B cell (primary cell): ENCODE results near the gene SLC13A3. TPM values are rescaled to one million over a fixed set of nuclear protein-coding genes. Genes with fewer than 3 reads are reported as not detected.

Source experiments
- ATAC-seq: fragments of 200-7000 bp; cut with Tn5 transposase; one replicate; pipeline ENCODE4 v1.10.0; 2021; ENCODE audit warnings: low read depth, mild to moderate bottlenecking, moderate number of reproducible peaks, moderate library complexity
- CTCF ChIA-PET: fragments of 350-600 bp; sonication (Branson Sonifier 250); formaldehyde crosslinking; loops from one replicate; lab custom pipeline; 2021; ENCODE audit warnings: antibody characterized with exemption, inconsistent platforms; lab: Charles Lee
- POLR2A ChIA-PET: fragments of 350-600 bp; sonication (Branson Sonifier 250); formaldehyde crosslinking; loops from one replicate; lab custom pipeline; 2021; ENCODE audit warnings: antibody characterized with exemption; lab: Charles Lee
- DNase-seq: peaks from one replicate; pipeline ENCODE4 v3.0.0; 2013
- H2AFZ ChIP-seq: 2 replicates; pipeline ENCODE4 v1.6.1; 2012; ENCODE audit warnings: mild to moderate bottlenecking, low read depth, low read length; ENCODE audit not compliant: insufficient read depth, poor library complexity, severe bottlenecking
- H3K27ac ChIP-seq, 2 donors: 1 replicate in 1 of 2; 2 replicates in 1 of 2; pipeline ENCODE4 v1.5.1; 2012 to 2013; ENCODE audit warnings: low read length in 2 of 2, mild to moderate bottlenecking in 2 of 2, moderate library complexity in 1 of 2
- H3K27me3 ChIP-seq, 4 experiments: fragments of 200-600 bp in 1 of 4; sonication (generic) in 1 of 4; replicated peaks in 1 of 4; 1 replicate in 2 of 4; 2 replicates in 2 of 4; pipeline versions ENCODE4 v1.6.1 to v1.7.0; 2013 to 2016; ENCODE audit warnings: low read length in 3 of 4, mild to moderate bottlenecking in 2 of 4, mixed read lengths in 1 of 4, moderate library complexity in 1 of 4; ENCODE audit not compliant: insufficient read depth in 4 of 4, control insufficient read depth in 3 of 4; ENCODE audit errors: control extremely low read depth in 1 of 4
- H3K36me3 ChIP-seq, 2 experiments: replicated peaks in 1 of 2; 1 replicate in 1 of 2; 2 replicates in 1 of 2; pipeline versions ENCODE4 v1.6.1 to v1.7.1; 2013; ENCODE audit warnings: low read length in 1 of 2; ENCODE audit not compliant: insufficient read depth in 2 of 2, control insufficient read depth in 1 of 2; ENCODE audit errors: control extremely low read depth in 1 of 2, extremely low read depth in 1 of 2
- H3K4me1 ChIP-seq, 2 donors: fragments of 200-600 bp in 1 of 2; sonication (generic) in 1 of 2; 1 replicate in 1 of 2; 2 replicates in 1 of 2; pipeline versions ENCODE4 v1.5.1 to v1.6.1; 2013 to 2017; ENCODE audit warnings: low read length in 2 of 2; ENCODE audit not compliant: control insufficient read depth in 2 of 2, insufficient read depth in 2 of 2
- H3K4me2 ChIP-seq: replicated peaks from 2 replicates; pipeline ENCODE3; 2012; ENCODE audit warnings: mild to moderate bottlenecking, low read depth, low read length; ENCODE audit not compliant: poor library complexity, severe bottlenecking
- H3K4me3 ChIP-seq, 5 experiments: fragments of 200-600 bp in 1 of 5; sonication (generic) in 1 of 5; 1 replicate in 3 of 5; 2 replicates in 2 of 5; pipeline versions ENCODE4 v1.5.1 to v1.7.0; 2011 to 2016; ENCODE audit warnings: low read length in 4 of 5, mild to moderate bottlenecking in 4 of 5, low read depth in 2 of 5, control low read depth in 1 of 5, moderate library complexity in 1 of 5; ENCODE audit not compliant: insufficient read depth in 1 of 5; ENCODE audit errors: control extremely low read depth in 1 of 5, extremely low read depth in 1 of 5
- H3K79me2 ChIP-seq: fragments of 200-600 bp; sonication (generic); one replicate; pipeline ENCODE4 v1.6.0; 2016; ENCODE audit warnings: low read length; ENCODE audit not compliant: control insufficient read depth, insufficient read depth
- H3K9ac ChIP-seq: fragments of 200-600 bp; sonication (generic); 2 replicates; pipeline ENCODE4 v1.6.1; 2017; ENCODE audit warnings: mild to moderate bottlenecking, low read length, moderate library complexity
- H3K9me3 ChIP-seq, 3 donors: one replicate each; pipeline versions ENCODE4 v1.6.1 to v1.7.1; 2013; ENCODE audit warnings: low read length in 2 of 3; ENCODE audit not compliant: control insufficient read depth in 2 of 3, insufficient read depth in 1 of 3; ENCODE audit errors: control extremely low read depth in 1 of 3
- H4K20me1 ChIP-seq: 2 replicates; pipeline ENCODE4 v1.6.0; 2012; ENCODE audit warnings: mild to moderate bottlenecking, low read length; ENCODE audit not compliant: insufficient read depth, control insufficient read depth, poor library complexity, severe bottlenecking
- H3K27ac Mint-ChIP-seq: one replicate; pipeline ENCODE4 v1.8.0; 2021; ENCODE audit warnings: mixed read lengths
- H3K27me3 Mint-ChIP-seq: one replicate; pipeline ENCODE4 v1.8.0; 2021; ENCODE audit warnings: mixed read lengths
- H3K4me1 Mint-ChIP-seq: one replicate; pipeline ENCODE4 v1.8.0; 2021; ENCODE audit warnings: mixed read lengths
- H3K4me3 Mint-ChIP-seq: one replicate; pipeline ENCODE4 v1.8.0; 2021; ENCODE audit warnings: mixed read lengths
- H3K9me3 Mint-ChIP-seq: one replicate; pipeline ENCODE4 v1.8.0; 2022; ENCODE audit warnings: mixed read lengths; ENCODE audit not compliant: insufficient read depth
- EZH2 ChIP-seq: IDR thresholded peaks from 2 replicates; pipeline ENCODE4 v1.6.1; 2012; ENCODE audit warnings: borderline replicate concordance, low read depth, mild to moderate bottlenecking, moderate library complexity, low read length; ENCODE audit not compliant: insufficient read depth, poor library complexity, severe bottlenecking
- WGBS: methylation state at CpG from one replicate; pipeline ENCODE4 v1.1.5; 2013; ENCODE audit warnings: missing lambda C conversion rate; ENCODE audit not compliant: insufficient coverage; 5-methylcytosine and 5-hydroxymethylcytosine counted together
- intact Hi-C: fragments of 100-400 bp; cut with micrococcal nuclease; formaldehyde crosslinking; loops from one replicate; pipeline ENCODE4 v1.10.0; 2022
- polyA plus RNA-seq: library from polyadenylated mRNA; depleted of rRNA; stranded (reverse); fragments of >200 nt; gene quantifications from 2 replicates; pipeline ENCODE4 v1.2.3, GENCODE V29; 2012
- total RNA-seq, 2 donors: library from RNA; stranded (reverse); fragments of 120-200 nt in 1 of 2; gene quantifications; 1 replicate in 1 of 2; 2 replicates in 1 of 2; pipeline versions ENCODE4 v1.2.3 to v1.2.4, GENCODE V29; 2013 to 2022
- TF ChIP-seq, protein P1 (sequence below): fragments of 200-600 bp; IDR thresholded peaks from one replicate; pipeline ENCODE4 v1.8.0; 2022; ENCODE audit warnings: antibody characterized with exemption, mild to moderate bottlenecking

The SLC13A3 gene
- total and polyA plus RNA-seq, 2 donors (not counting 1 experiment from before 2014, with no cell fraction given) = 0.09 to 0.20 TPM

DNA sequence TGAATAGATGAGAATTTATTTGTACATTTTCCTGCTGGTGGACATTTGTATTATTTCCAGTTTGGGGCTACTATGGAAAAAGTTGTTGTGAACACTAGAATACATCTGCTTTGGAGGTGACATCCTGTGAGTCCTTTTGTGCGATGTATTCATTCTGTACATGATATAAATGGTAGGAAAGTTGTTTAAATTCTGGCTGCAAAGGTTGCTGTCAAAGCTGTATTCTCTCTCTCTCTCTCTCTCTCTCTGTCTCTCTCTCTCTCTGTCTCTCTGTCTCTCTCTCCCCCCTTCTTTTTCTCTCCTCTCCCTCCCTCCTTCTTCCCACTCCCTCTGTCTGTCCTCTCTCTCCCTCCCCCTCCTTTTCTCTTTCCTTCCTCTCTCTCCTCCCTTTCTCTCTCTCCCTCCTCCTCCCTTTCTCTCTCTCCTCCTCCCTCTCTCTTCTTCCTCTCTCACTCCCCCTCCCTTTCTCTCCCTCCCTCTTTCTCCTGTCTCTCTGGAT, 25.3 kb downstream of the SLC13A3 start:
- intact Hi-C loops = no loop called here
- Histone ChIP-seq H3K27ac (no peak overlapping the region), H3K4me1 (no peaks in the 10 kb centered on the region), H2AFZ (no peak overlapping the region), H3K79me2 (no peaks in the 10 kb centered on the region), H4K20me1 (no peaks in the 10 kb centered on the region), H3K4me3 (no peak overlapping the region), H3K4me2 (no peak overlapping the region), H3K36me3 (no peaks in the 10 kb centered on the region), H3K9me3 (peaks cover 0 to 17% (median 16%) of the 10 kb centered on the region in 3 donors), H3K9ac (no peak overlapping the region), H3K27me3 (peaks cover 0 to 19% (median 3%) of the 10 kb centered on the region in 4 experiments)
- DNase-seq (no peak), ATAC-seq (no peak)
- Mint-ChIP-seq H3K27ac (no peak overlapping the region), H3K4me1 (no peaks in the 10 kb centered on the region), H3K9me3 (no peaks in the 10 kb centered on the region), H3K4me3 (no peak overlapping the region), H3K27me3 (peaks cover 36% of the 10 kb centered on the region)
- no CpG with 5 or more reads among the region's 1 CpG for WGBS
- ChIA-PET CTCF (no interaction called here), POLR2A (no interaction called here)
- TF ChIP-seq EZH2 = no peak
- TF ChIP-seq, protein P1, sequence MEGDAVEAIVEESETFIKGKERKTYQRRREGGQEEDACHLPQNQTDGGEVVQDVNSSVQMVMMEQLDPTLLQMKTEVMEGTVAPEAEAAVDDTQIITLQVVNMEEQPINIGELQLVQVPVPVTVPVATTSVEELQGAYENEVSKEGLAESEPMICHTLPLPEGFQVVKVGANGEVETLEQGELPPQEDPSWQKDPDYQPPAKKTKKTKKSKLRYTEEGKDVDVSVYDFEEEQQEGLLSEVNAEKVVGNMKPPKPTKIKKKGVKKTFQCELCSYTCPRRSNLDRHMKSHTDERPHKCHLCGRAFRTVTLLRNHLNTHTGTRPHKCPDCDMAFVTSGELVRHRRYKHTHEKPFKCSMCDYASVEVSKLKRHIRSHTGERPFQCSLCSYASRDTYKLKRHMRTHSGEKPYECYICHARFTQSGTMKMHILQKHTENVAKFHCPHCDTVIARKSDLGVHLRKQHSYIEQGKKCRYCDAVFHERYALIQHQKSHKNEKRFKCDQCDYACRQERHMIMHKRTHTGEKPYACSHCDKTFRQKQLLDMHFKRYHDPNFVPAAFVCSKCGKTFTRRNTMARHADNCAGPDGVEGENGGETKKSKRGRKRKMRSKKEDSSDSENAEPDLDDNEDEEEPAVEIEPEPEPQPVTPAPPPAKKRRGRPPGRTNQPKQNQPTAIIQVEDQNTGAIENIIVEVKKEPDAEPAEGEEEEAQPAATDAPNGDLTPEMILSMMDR = no peak

DNA sequence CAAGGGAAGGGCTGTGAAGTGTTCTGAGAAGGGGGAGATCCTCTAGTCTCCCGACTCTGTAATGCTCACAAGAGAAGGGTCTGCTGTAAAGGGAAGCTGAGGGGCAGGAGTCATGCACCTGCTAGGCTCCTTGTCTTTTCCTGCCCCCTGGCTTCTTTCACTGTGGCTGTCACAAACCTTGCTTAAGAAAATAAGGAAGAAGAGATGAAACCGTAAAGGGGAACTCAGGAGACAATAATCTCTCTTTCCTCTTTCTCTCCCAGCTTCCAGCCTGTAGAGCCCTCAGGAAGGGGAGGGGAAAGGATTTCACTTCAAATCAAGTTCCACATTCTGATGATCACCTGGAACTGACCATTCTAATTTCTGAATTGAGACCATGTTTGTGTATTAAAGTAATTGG, 26.3 kb downstream of the SLC13A3 start:
- intact Hi-C loops = no loop called here
- Mint-ChIP-seq H3K4me1 (no peaks in the 10 kb centered on the region), H3K27me3 (peaks cover 40% of the 10 kb centered on the region), H3K27ac (no peak overlapping the region), H3K4me3 (no peak overlapping the region), H3K9me3 (no peaks in the 10 kb centered on the region)
- Histone ChIP-seq H3K27ac (no peak overlapping the region), H3K9me3 (peaks cover 0 to 17% (median 16%) of the 10 kb centered on the region in 3 donors), H3K9ac (no peak overlapping the region), H3K27me3 (peaks cover 0 to 19% (median 3%) of the 10 kb centered on the region in 4 experiments), H3K4me1 (no peaks in the 10 kb centered on the region), H4K20me1 (no peaks in the 10 kb centered on the region), H3K36me3 (no peaks in the 10 kb centered on the region), H2AFZ (no peak overlapping the region), H3K4me2 (no peak overlapping the region), H3K79me2 (no peaks in the 10 kb centered on the region), H3K4me3 (no peak overlapping the region)
- 33% methylated on average over 1 of the region's 2 CpGs for WGBS
- TF ChIP-seq, protein P1 = no peak
- no peak for TF ChIP-seq EZH2
- POLR2A ChIA-PET = no interaction called here
- DNase-seq (no peak), ATAC-seq (no peak)
- CTCF ChIA-PET = no interaction called here
